ENCODE measurements around the gene MUL1.

Gene MUL1

GRCh38 chr1:20484519-20485462 is 23.2 kb downstream of the MUL1 start:
- DNase-seq (ENCODE audit: low read depth): no peak

- DNase-seq (ENCODE audit: low read depth): no peak
These were observed 24.0 kb downstream of the MUL1 start for GRCh38 chr1:20483833-20484518.

DNA sequence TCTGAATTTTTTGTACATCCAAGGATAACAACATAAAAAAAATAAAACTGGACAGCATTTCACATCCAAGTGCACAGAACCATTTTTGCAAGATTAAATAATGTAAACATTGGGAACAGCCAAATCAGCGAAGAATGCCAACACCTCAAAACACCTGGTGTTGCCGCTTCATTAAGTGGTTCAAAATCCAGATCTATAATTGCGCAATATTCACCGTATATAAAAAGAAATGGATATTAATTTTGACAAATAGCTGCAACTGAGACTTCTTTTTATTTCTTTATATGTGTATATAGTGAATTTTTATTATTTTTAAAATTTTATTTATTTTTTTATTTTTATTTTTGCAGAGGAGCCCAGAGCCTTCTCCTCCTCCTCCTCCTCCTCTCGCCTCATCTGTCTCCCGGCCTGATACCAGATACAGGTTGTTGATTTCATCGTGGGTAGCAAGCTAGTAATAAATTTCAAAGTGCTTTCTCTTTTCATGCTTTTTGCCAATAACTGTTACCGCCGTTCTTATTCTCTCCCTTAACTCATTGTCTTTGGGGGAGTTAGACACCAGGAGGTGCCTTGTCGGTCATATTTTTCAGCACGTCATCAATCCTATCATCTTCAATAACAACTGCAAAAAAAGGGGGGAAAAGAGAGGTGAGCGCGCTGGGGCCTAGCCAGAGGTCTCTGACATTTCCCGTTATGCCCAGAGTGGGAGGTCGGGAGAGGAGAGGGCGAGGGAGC is 24.7 kb downstream of the MUL1 start:
- no peak for DNase-seq (ENCODE audit: low read depth)

- no peak for DNase-seq (ENCODE audit: low read depth)
These were observed 26.1 kb downstream of the MUL1 start for GRCh38 chr1:20481643-20482498.

DNA sequence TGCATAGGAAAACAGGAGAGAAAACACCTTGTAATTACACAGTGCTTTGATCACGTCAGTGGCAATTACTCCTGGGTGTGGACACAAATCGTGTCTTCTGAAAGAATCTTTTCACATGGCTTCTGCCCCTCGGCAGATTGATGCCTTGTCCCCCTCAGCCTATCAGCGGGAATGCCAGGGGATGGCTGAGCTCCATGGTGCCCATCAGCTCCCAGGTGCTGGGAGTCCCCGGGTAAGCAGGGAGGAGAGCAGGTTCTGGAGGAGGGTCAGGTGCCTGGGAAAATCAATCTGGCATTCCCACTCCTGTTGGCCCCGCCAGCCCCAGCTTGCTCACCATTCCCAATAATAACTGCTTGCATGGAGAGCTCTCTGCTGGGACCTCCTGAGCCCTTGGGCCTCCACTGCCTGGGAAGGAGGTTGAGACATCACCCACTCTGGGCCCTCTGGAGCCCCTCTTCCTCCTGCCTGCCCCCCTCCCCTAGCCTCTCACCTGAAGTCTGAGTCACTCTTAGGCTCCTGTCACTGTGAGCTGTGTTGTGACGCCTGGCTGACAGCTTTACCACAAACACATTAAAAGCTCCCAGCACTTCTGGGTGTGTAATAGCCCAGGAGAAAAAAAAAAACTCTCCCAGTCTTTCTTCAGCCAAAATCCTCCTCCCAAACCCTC is 26.9 kb downstream of the MUL1 start:
- DNase-seq (ENCODE audit: low read depth): no peak

DNA sequence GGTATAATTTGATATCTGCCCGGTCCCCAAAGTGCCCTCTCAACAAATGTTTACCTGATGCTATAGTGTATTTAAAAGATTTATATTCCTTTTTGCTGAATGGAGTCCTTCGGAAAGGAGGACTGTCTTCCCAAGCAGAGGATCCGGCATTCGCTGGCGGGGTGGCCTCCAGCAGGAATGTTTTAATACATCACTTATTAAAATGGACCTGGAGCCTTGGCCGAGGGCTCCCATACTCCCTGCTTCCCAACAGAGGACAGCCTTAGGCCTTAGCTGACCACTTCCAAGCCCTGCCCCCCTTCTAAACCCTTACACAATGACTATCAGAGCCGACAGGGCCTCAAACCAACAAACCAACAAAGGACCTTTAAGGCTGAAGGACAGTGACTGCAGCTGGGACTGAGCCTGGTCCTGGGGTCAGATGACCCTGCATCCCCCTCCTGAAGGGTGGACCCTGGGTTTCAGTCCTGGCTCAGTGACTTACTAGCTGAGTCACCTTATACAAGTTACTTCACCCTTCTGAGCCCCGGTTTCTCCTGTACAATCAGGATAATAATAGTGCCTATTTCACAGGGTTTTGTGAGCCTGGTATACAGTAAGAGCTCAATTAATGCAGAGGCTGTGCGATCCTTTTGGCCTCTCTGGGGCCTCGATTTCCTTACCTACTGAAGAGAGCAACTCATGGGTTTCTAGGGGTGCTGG is 27.6 kb downstream of the MUL1 start:
- no peak for DNase-seq (ENCODE audit: low read depth)

- DNase-seq (ENCODE audit: low read depth): no peak
These were observed 28.1 kb downstream of the MUL1 start for GRCh38 chr1:20479840-20480239.

DNA sequence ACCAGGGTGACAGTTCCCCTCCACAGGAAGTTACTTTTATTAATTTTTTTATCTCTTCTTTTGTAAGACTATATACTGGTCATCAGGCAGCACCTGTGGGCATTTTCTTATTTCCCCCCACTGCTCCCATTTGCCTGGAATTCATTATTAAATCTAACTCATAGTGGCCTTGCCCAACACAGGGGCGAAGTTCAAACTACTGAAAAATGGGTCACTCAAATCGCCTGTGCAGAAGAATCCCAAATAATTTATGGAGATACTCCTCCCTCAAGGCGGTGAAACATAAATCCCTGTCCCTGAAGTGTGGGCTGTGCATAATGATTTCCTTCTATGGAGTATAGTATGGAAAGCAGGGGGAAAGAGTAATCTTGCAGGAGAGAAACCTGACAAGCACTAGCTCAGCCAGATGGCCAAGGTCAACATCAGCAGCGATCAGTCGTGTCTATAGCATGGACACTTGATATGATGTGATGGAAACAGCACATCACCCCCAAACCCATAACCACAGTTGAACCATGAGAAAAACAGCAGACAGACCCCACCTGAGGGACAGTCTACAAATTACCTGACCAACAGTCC is 29.8 kb downstream of the MUL1 start:
- no peak for DNase-seq (ENCODE audit: low read depth)

DNA sequence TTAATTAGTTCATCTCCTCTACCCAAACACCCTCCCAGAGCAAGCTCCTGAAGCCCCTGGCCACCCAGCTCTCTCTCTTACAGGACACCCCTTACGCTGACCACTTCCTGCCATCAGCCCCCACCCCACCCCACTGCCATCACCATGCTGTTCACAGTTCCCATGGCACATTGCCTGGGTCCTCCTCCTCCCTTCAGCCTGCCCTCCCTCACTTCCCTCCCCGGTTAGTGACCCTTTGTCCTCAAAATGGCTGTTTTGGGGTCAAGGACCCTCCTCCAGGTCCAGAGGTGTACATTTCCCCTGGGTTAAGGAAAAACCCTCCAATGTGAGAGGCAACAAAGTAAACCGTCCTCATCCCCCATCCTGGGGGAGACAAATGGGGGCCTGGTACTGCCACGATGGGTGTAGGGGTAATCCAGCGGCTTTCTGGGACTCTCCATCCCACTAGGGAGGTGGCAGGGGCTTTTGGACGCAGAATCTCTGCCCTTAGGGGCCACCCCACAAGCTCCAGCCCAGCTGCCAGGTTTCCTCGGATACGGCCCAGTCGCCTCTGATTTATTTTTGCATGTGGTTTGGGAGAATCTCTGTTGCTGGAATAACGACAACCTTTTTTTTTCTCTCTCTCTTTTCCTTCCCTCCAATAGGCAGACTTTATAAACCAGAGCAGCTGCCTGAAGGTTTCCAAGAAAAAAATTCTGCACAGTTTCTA is 30.4 kb downstream of the MUL1 start:
- no peak for DNase-seq (ENCODE audit: low read depth)

DNA sequence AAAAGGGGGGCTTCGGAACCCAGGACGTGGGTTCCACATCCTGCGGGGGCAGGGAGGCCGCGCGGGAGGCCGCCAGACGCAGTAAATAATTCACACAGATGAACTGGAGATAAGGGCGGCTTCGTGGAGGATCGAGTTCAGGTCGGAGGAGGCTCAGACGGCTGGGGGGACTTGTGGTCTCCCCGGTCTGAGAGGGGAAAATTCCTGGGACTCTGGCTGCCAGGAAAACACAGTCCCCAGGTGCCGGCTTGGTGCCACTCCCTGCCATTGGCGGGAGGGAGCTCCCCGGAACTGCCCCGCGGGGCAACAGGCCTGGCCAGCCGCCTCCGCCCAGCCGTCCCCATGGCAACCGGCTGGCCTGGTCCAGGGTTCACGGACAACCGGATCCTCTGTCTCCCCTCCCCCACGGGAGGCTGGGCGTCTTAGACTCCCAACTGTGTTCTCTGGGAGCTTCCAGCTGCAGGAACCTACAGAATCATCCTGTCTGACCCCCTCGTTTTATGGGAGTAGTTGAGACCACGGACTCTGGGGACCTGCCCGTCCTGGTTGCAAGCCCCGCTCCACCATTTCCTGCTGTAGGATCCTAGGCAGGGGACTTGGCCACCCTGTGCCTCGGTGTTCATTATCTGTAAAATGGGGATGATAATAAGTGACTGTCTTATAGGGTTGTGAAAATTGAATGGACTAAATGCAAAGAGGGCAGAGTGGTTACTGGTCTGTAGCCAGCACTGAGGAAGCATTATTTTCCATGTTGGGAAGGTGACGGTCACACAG is 31.5 kb downstream of the MUL1 start:
- DNase-seq (ENCODE audit: low read depth): no peak

GRCh38 chr1:20474996-20475395 is 33.0 kb downstream of the MUL1 start:
- no peak for DNase-seq (ENCODE audit: low read depth)

- no peak for DNase-seq (ENCODE audit: low read depth)
These were observed 33.5 kb downstream of the MUL1 start for GRCh38 chr1:20474333-20474975.

DNA sequence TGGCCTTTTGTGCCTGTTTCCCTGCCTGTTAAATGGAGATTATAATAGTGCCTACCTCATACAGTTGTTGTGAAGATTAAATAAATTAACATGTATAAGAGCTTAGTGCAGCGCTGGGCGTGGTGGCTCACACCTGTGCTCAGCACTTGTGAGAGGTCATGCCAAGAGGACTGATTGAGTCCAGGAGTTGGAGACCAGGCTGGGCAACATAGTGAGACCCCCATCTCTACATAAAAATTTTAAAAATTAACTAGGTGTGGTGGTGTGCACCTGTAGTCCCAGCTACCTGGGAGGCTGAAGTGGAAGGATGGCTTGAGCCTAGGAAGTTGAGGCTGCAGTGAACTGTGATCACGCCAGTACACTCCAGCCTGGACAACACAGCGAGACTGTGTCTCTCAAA is 34.1 kb downstream of the MUL1 start:
- DNase-seq (ENCODE audit: low read depth): no peak

- no peak for DNase-seq (ENCODE audit: low read depth)
These were observed 34.9 kb downstream of the MUL1 start for GRCh38 chr1:20472860-20473711.

DNA sequence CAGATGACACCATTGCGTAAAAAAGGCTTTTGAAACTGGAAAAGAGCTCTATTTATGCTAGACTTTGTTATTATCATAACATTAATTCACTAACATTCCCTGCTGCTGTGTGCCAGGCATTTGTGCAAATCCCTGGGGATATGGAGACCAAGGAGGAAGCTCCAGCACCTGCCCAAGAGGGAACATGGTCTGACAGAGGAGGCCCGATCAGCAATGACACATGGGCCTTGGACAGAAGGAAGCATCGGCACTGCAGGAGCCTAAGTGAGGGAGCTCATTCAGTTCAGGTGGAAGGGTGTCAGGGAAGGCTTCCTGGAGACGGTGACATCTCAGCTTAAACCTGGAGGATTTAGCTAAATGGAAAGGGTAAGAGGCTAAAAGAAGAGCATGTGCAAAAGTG is 35.8 kb downstream of the MUL1 start:
- DNase-seq (ENCODE audit: low read depth): no peak

DNA sequence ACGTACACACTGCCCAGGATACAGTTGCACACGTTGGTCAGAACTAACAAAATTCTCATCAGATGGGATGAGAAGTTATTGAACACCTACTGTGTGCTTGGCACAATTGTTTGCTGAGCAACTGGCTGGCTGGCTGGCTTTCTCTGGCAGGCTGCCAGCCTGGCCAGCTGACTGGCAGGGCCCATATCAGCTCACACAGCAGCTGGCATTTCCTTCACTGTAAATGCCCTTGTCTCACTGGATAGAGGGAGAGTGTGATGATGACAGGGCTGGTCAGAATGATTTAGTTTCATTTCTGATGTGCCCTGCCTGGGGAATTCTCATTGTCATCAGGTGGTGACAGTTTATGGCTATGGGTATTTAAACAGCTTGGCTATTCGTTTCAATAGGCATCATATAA is 37.8 kb downstream of the MUL1 start:
- no peak for DNase-seq (ENCODE audit: low read depth)

DNA sequence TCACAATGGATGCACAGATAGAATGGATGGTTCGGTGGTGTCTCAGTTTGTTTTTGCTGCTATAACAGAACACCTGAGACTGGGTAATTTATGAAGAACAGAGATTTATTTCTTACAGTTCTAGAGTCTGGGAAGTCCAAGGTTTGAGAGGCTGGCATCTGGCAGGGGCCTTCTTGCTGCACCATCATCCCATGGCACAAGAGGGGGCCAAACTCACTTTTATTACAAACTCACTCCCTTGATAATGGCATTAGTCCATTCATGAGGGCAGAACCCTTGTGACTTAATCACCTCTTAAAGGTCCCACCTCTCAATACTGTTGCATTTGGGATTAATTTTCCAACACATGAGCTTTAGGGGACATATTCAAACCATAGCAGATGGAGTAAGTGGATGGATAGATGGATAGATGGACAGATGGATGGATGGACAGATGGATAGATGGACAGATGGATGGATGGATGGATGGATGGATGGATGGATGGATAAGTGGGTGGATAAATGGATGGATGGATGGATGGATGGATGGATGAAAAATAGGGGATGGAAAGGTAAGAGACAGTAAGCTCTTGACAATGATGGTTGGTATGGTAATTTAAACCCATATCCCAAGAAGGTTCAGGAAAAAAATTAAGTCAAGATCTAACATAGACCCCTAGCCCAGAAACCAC is 38.4 kb downstream of the MUL1 start:
- no peak for DNase-seq (ENCODE audit: low read depth)

All from CMK (cell line).